ENCODE results near the gene UGT8. TPM values are rescaled to one million over a fixed set of nuclear protein-coding genes. Genes with fewer than 3 reads are reported as not detected.

The UGT8 gene
- total RNA-seq, 1 experiment from 2014 or later = 1.2 TPM

GRCh38 chr4:114600672-114601071 lies 2.1 kb downstream of the UGT8 start:
- TF ChIP-seq CTCF (conservative IDR thresholded peaks at IDR 0.05; ENCODE audit: low read depth, low read length) (no peak), EZH2 (IDR thresholded peaks at IDR 0.05; ENCODE audit: borderline replicate concordance, low read depth, low read length, poor library complexity, severe bottlenecking) (no peak)
- Histone ChIP-seq H3K4me1 (ENCODE audit: insufficient read depth, low read length, poor library complexity, severe bottlenecking) (peaks cover 7% of the 10 kb centered on the region), H3K27ac (ENCODE audit: low read depth, low read length, poor library complexity, severe bottlenecking) (no peak overlapping the region), H3K27me3 (replicated peaks; ENCODE audit: insufficient read depth, low read depth, low read length, poor library complexity) (peaks cover 39% of the 10 kb centered on the region), H3K9me3 (ENCODE audit: low read depth, low read length, poor library complexity, severe bottlenecking) (no peaks in the 10 kb centered on the region), H3K36me3 (ENCODE audit: insufficient read depth, low read length, poor library complexity, severe bottlenecking) (no peaks in the 10 kb centered on the region), H3K4me3 (ENCODE audit: low read depth, low read length, poor library complexity, severe bottlenecking) (no peak overlapping the region)
- intact Hi-C loops (cut with micrococcal nuclease; ENCODE audit: unreplicated experiment) = no loop called here
- CTCF ChIA-PET = no interaction called here
- no peak for DNase-seq (ENCODE audit: low spot score)
- no TSS peak for BruUV-seq (replicated peaks)
- POLR2A ChIA-PET (ENCODE audit: low non-redundant PET) = interaction anchor here (0.7 kb wide), 1 partner anchor 224 kb away, joined by 3 read pairs; no protein-coding TSS in a partner anchor

- Histone ChIP-seq H3K4me3 (ENCODE audit: low read depth, low read length, poor library complexity, severe bottlenecking) (no peak overlapping the region), H3K27ac (ENCODE audit: low read depth, low read length, poor library complexity, severe bottlenecking) (no peak overlapping the region), H3K4me1 (ENCODE audit: insufficient read depth, low read length, poor library complexity, severe bottlenecking) (peaks cover 7% of the 10 kb centered on the region), H3K27me3 (replicated peaks; ENCODE audit: insufficient read depth, low read depth, low read length, poor library complexity) (peaks cover 39% of the 10 kb centered on the region), H3K9me3 (ENCODE audit: low read depth, low read length, poor library complexity, severe bottlenecking) (no peaks in the 10 kb centered on the region), H3K36me3 (ENCODE audit: insufficient read depth, low read length, poor library complexity, severe bottlenecking) (no peaks in the 10 kb centered on the region)
- DNase-seq (ENCODE audit: low spot score) = no peak
- intact Hi-C loops (cut with micrococcal nuclease; ENCODE audit: unreplicated experiment) = no loop called here
- no TSS peak for BruUV-seq (replicated peaks)
- ChIA-PET POLR2A (ENCODE audit: low non-redundant PET) (no interaction called here), CTCF (no interaction called here)
- no peak for TF ChIP-seq EZH2 (IDR thresholded peaks at IDR 0.05; ENCODE audit: borderline replicate concordance, low read depth, low read length, poor library complexity, severe bottlenecking)
- TF ChIP-seq CTCF (conservative IDR thresholded peaks at IDR 0.05; ENCODE audit: low read depth, low read length) = no peak
Measured at GRCh38 chr4:114601304-114602052, 2.9 kb downstream of the UGT8 start.

GRCh38 chr4:114603497-114603896 lies 4.9 kb downstream of the UGT8 start:
- POLR2A ChIA-PET (ENCODE audit: low non-redundant PET) = no interaction called here
- intact Hi-C loops (cut with micrococcal nuclease; ENCODE audit: unreplicated experiment) = no loop called here
- DNase-seq (ENCODE audit: low spot score) = no peak
- CTCF ChIA-PET = no interaction called here
- Histone ChIP-seq H3K4me3 (ENCODE audit: low read depth, low read length, poor library complexity, severe bottlenecking) (no peak overlapping the region), H3K4me1 (ENCODE audit: insufficient read depth, low read length, poor library complexity, severe bottlenecking) (peaks cover 4% of the 10 kb centered on the region), H3K27me3 (replicated peaks; ENCODE audit: insufficient read depth, low read depth, low read length, poor library complexity) (peaks cover 22% of the 10 kb centered on the region), H3K9me3 (ENCODE audit: low read depth, low read length, poor library complexity, severe bottlenecking) (no peaks in the 10 kb centered on the region), H3K27ac (ENCODE audit: low read depth, low read length, poor library complexity, severe bottlenecking) (no peak overlapping the region), H3K36me3 (ENCODE audit: insufficient read depth, low read length, poor library complexity, severe bottlenecking) (no peaks in the 10 kb centered on the region)
- no peak for TF ChIP-seq CTCF (conservative IDR thresholded peaks at IDR 0.05; ENCODE audit: low read depth, low read length)
- no peak for TF ChIP-seq EZH2 (IDR thresholded peaks at IDR 0.05; ENCODE audit: borderline replicate concordance, low read depth, low read length, poor library complexity, severe bottlenecking)
- BruUV-seq (replicated peaks) = no TSS peak
